ENCODE results near the gene SKAP1. TPM values are rescaled to one million over a fixed set of nuclear protein-coding genes. Genes with fewer than 3 reads are reported as not detected.

The SKAP1 gene
- total and polyA plus RNA-seq, 2 donors (not counting 1 experiment from before 2014, with no cell fraction given), result not detected

DNA sequence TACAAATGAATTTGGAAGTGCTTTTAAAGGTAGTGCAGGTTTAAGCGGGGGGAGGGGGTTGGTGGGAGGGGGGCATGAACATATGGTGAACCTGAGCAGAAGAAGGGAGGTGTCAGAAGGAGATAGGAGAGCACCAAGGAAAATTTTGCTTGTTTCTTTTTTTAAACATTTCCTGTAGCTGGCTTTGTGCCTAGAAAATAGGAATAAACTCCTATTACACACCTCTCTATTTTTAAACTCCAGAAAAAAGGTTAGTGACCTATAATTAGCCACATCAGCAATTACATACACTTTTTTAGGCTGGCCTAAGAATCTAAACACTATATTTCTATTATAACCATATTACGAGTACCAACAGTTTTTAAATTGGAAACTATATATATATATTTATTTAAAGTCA, 159.1 kb downstream of the SKAP1 start:
- Histone ChIP-seq H3K27me3 (ENCODE audit: control insufficient read depth, insufficient read depth, low read length) (peaks cover 9% of the 10 kb centered on the region), H3K27ac (ENCODE audit: insufficient read depth, low read length) (no peak overlapping the region), H3K9me3 (ENCODE audit: control insufficient read depth, insufficient read depth, low read depth, low read length) (no peaks in the 10 kb centered on the region), H3K36me3 (ENCODE audit: control insufficient read depth, insufficient read depth, low read length) (no peaks in the 10 kb centered on the region), H2AFZ (ENCODE audit: low read length) (no peak overlapping the region), H3K79me2 (ENCODE audit: control insufficient read depth, insufficient read depth, low read length) (no peaks in the 10 kb centered on the region), H3K9ac (ENCODE audit: insufficient read depth, low read length) (no peak overlapping the region), H3K4me3 (replicated peaks in 1 of 4; ENCODE audit: control extremely low read depth in 1 of 4, insufficient read depth in 1 of 4, low read depth in 3 of 4, low read length in 4 of 4) (no peak overlapping the region), H3K4me1 (ENCODE audit: control insufficient read depth, extremely low read depth, insufficient read depth, low read length) (no peaks in the 10 kb centered on the region), H3K4me2 (ENCODE audit: extremely low read depth, insufficient read depth, low read length) (no peak overlapping the region), H4K20me1 (ENCODE audit: control insufficient read depth, extremely low read depth, insufficient read depth, low read length) (no peaks in the 10 kb centered on the region)
- DNase-seq (ENCODE audit: low read depth in 2 of 2), result no peak
- TF ChIP-seq, protein P1, sequence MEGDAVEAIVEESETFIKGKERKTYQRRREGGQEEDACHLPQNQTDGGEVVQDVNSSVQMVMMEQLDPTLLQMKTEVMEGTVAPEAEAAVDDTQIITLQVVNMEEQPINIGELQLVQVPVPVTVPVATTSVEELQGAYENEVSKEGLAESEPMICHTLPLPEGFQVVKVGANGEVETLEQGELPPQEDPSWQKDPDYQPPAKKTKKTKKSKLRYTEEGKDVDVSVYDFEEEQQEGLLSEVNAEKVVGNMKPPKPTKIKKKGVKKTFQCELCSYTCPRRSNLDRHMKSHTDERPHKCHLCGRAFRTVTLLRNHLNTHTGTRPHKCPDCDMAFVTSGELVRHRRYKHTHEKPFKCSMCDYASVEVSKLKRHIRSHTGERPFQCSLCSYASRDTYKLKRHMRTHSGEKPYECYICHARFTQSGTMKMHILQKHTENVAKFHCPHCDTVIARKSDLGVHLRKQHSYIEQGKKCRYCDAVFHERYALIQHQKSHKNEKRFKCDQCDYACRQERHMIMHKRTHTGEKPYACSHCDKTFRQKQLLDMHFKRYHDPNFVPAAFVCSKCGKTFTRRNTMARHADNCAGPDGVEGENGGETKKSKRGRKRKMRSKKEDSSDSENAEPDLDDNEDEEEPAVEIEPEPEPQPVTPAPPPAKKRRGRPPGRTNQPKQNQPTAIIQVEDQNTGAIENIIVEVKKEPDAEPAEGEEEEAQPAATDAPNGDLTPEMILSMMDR (conservative IDR thresholded peaks at IDR 0.05 in 1 of 2, IDR thresholded peaks at IDR 0.05 in 1 of 2; ENCODE audit: low read depth in 1 of 2, low read length in 2 of 2), result no peak
- TF ChIP-seq EZH2 (IDR thresholded peaks at IDR 0.05; ENCODE audit: low read length, missing control alignments), result no peak

DNA sequence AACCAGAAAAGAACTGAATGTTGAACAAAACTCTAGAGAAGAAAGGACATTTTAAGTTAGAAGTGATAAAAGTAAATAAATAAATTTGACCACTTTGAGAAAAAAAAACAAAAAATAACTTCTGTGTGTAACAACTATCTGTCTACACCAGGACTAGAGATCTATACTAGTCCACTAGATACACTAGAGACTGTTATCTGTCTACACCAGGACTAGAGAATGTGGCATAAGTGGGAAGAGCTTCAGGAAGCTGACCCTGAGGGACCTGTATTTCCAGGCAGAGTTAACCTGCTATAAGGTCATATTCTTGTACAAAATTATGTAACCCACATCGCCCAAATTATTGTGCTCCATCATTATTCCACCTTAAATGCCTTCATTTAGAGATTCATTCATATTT, 160.8 kb downstream of the SKAP1 start:
- peaks cover 2% of the 10 kb centered on the region for H3K4me1 ChIP-seq (ENCODE audit: control insufficient read depth, extremely low read depth, insufficient read depth, low read length)
- H3K27me3 ChIP-seq (ENCODE audit: control insufficient read depth, insufficient read depth, low read length), result no peaks in the 10 kb centered on the region
- no peak overlapping the region for H2AFZ ChIP-seq (ENCODE audit: low read length)
- H3K9me3 ChIP-seq (ENCODE audit: control insufficient read depth, insufficient read depth, low read depth, low read length), result no peaks in the 10 kb centered on the region
- H4K20me1 ChIP-seq (ENCODE audit: control insufficient read depth, extremely low read depth, insufficient read depth, low read length), result no peaks in the 10 kb centered on the region
- no peak for TF ChIP-seq EZH2 (IDR thresholded peaks at IDR 0.05; ENCODE audit: low read length, missing control alignments)
- TF ChIP-seq, protein P1 (conservative IDR thresholded peaks at IDR 0.05 in 1 of 2, IDR thresholded peaks at IDR 0.05 in 1 of 2; ENCODE audit: low read depth in 1 of 2, low read length in 2 of 2), result no peak
- H3K4me3 ChIP-seq (replicated peaks in 1 of 4; ENCODE audit: control extremely low read depth in 1 of 4, insufficient read depth in 1 of 4, low read depth in 3 of 4, low read length in 4 of 4), result no peak overlapping the region
- no peak overlapping the region for H3K4me2 ChIP-seq (ENCODE audit: extremely low read depth, insufficient read depth, low read length)
- H3K9ac ChIP-seq (ENCODE audit: insufficient read depth, low read length), result no peak overlapping the region
- no peak for DNase-seq (ENCODE audit: low read depth in 2 of 2)
- H3K36me3 ChIP-seq (ENCODE audit: control insufficient read depth, insufficient read depth, low read length), result no peaks in the 10 kb centered on the region
- no peaks in the 10 kb centered on the region for H3K79me2 ChIP-seq (ENCODE audit: control insufficient read depth, insufficient read depth, low read length)
- no peak overlapping the region for H3K27ac ChIP-seq (ENCODE audit: insufficient read depth, low read length)

DNA sequence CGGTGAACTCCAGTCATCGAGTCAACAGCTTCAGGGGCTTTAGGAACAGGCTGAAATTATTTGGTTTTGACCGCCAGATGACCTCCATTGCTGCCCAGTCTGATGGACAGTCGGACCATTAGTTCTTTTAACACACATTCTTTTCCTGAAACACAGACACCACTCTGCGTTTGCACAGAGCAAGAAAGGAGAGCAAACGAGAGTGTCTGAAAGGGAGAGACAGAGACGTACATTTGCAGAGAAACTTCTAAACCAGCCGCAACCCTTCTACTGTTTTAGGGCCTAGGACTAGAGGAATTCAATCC, 166.3 kb downstream of the SKAP1 start:
- H3K9me3 ChIP-seq (ENCODE audit: control insufficient read depth, insufficient read depth, low read depth, low read length), result no peaks in the 10 kb centered on the region
- H3K4me2 ChIP-seq (ENCODE audit: extremely low read depth, insufficient read depth, low read length), result no peak overlapping the region
- no peak overlapping the region for H3K4me3 ChIP-seq (replicated peaks in 1 of 4; ENCODE audit: control extremely low read depth in 1 of 4, insufficient read depth in 1 of 4, low read depth in 3 of 4, low read length in 4 of 4)
- TF ChIP-seq, protein P1 (conservative IDR thresholded peaks at IDR 0.05 in 1 of 2, IDR thresholded peaks at IDR 0.05 in 1 of 2; ENCODE audit: low read depth in 1 of 2, low read length in 2 of 2), result no peak
- no peak for TF ChIP-seq EZH2 (IDR thresholded peaks at IDR 0.05; ENCODE audit: low read length, missing control alignments)
- no peaks in the 10 kb centered on the region for H3K79me2 ChIP-seq (ENCODE audit: control insufficient read depth, insufficient read depth, low read length)
- H3K36me3 ChIP-seq (ENCODE audit: control insufficient read depth, insufficient read depth, low read length), result no peaks in the 10 kb centered on the region
- no peaks in the 10 kb centered on the region for H3K27me3 ChIP-seq (ENCODE audit: control insufficient read depth, insufficient read depth, low read length)
- no peak for DNase-seq (ENCODE audit: low read depth in 2 of 2)
- H2AFZ ChIP-seq (ENCODE audit: low read length), result no peak overlapping the region
- no peaks in the 10 kb centered on the region for H4K20me1 ChIP-seq (ENCODE audit: control insufficient read depth, extremely low read depth, insufficient read depth, low read length)
- H3K9ac ChIP-seq (ENCODE audit: insufficient read depth, low read length), result no peak overlapping the region
- H3K27ac ChIP-seq (ENCODE audit: insufficient read depth, low read length), result no peak overlapping the region
- H3K4me1 ChIP-seq (ENCODE audit: control insufficient read depth, extremely low read depth, insufficient read depth, low read length), result peaks cover 2% of the 10 kb centered on the region
